ENCODE results near the gene SAXO2.
"Not testable (repeated sequence)": the region's sequence is repeated elsewhere in the genome, so short reads cannot be mapped to it uniquely, and the experiment has no call there.

- not testable (repeated sequence) for TF ChIP-seq POLR2AphosphoS5 (IDR thresholded peaks at IDR 0.05)
- TF ChIP-seq, protein P1, sequence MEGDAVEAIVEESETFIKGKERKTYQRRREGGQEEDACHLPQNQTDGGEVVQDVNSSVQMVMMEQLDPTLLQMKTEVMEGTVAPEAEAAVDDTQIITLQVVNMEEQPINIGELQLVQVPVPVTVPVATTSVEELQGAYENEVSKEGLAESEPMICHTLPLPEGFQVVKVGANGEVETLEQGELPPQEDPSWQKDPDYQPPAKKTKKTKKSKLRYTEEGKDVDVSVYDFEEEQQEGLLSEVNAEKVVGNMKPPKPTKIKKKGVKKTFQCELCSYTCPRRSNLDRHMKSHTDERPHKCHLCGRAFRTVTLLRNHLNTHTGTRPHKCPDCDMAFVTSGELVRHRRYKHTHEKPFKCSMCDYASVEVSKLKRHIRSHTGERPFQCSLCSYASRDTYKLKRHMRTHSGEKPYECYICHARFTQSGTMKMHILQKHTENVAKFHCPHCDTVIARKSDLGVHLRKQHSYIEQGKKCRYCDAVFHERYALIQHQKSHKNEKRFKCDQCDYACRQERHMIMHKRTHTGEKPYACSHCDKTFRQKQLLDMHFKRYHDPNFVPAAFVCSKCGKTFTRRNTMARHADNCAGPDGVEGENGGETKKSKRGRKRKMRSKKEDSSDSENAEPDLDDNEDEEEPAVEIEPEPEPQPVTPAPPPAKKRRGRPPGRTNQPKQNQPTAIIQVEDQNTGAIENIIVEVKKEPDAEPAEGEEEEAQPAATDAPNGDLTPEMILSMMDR (IDR thresholded peaks at IDR 0.05), result not testable (repeated sequence)
Measured at GRCh38 chr15:82284381-82284780, 21.8 kb downstream of the SAXO2 start.

Measured in gastroesophageal sphincter (tissue), 3 donors.